ENCODE results near the gene STPG4. TPM values are rescaled to one million over a fixed set of nuclear protein-coding genes. Genes with fewer than 3 reads are reported as not detected.
"Not testable (repeated sequence)": the region's sequence is repeated elsewhere in the genome, so short reads cannot be mapped to it uniquely, and the experiment has no call there.

Gene STPG4
- total and polyA plus RNA-seq, 4 experiments from 2014 or later = 0.58 to 0.72 TPM; not detected in 2

- CTCF ChIA-PET (ENCODE audit: partially characterized antibody) = no interaction called here
- peaks cover 3% of the 10 kb centered on the region for H3K36me3 ChIP-seq (ENCODE audit: insufficient read depth, low read length)
- peaks cover 68% of the 10 kb centered on the region for H3K4me1 ChIP-seq (ENCODE audit: insufficient read depth, low read length)
- no peaks in the 10 kb centered on the region for H3K27me3 ChIP-seq (ENCODE audit: insufficient read depth, low read length)
- Mint-ChIP-seq H3K4me3 (peak overlapping the region; percentile 91 to 97 (median 95)), H3K36me3 (peaks cover 1 to 45% of the 10 kb centered on the region in 2 donors), H3K27ac (peak overlapping the region; percentile 92 to 100 (median 98)), H3K4me1 (peaks cover 48 to 87% (median 63%) of the 10 kb centered on the region in 4 donors), H3K9me3 (peaks cover 0 to 12% (median 0%) of the 10 kb centered on the region in 8 donors), H3K27me3 (peaks cover 0 to 9% of the 10 kb centered on the region in 2 donors)
- peak overlapping the region in 1 of 2 donors; percentile 67 for H3K4me3 ChIP-seq (ENCODE audit: low read length in 2 of 2)
- H3K9me3 ChIP-seq (ENCODE audit: control insufficient read depth in 1 of 2, low read length in 2 of 2) = no peaks in the 10 kb centered on the region
- POLR2A ChIA-PET (ENCODE audit: partially characterized antibody) = interaction anchor here (0.6 to 0.9 kb wide), 3 partner anchors 15 to 184 kb away, joined by 3 read pairs; no protein-coding TSS in a partner anchor
- intact Hi-C loops (cut with micrococcal nuclease) = loop anchor here (1.0 kb wide), 1 partner anchor 9 kb away; no protein-coding TSS in a partner anchor
- peak overlapping the region; percentile 99 for H3K27ac ChIP-seq (ENCODE audit: low read depth, low read length)
- DNase-seq = peak in 4 of 5 donors; percentile 2 to 50 (median 26)
Measured at GRCh38 chr2:47173986-47174732, 19.1 kb upstream of the STPG4 start.

- CTCF ChIA-PET (ENCODE audit: partially characterized antibody) = interaction anchor here (0.5 to 1.4 kb wide), 3 partner anchors 30 to 685 kb away, joined by 3 to 5 read pairs (median 3); no protein-coding TSS in a partner anchor
- Histone ChIP-seq H3K27me3 (ENCODE audit: insufficient read depth, low read length) (no peaks in the 10 kb centered on the region), H3K4me3 (ENCODE audit: low read length in 2 of 2) (no peak overlapping the region), H3K4me1 (ENCODE audit: insufficient read depth, low read length) (peaks cover 73% of the 10 kb centered on the region), H3K36me3 (ENCODE audit: insufficient read depth, low read length) (peaks cover 3% of the 10 kb centered on the region), H3K9me3 (ENCODE audit: control insufficient read depth in 1 of 2, low read length in 2 of 2) (no peaks in the 10 kb centered on the region), H3K27ac (ENCODE audit: low read depth, low read length) (peak overlapping the region; percentile 99)
- H3K27ac Mint-ChIP-seq = peak overlapping the region; percentile 32 to 100 (median 91)
- POLR2A ChIA-PET (ENCODE audit: partially characterized antibody) = interaction anchor here (0.7 to 0.9 kb wide), 2 partner anchors 15 to 17 kb away, joined by 3 read pairs; no protein-coding TSS in a partner anchor
- H3K36me3 Mint-ChIP-seq = peaks cover 7 to 52% of the 10 kb centered on the region in 2 donors
- H3K4me1 Mint-ChIP-seq = peaks cover 54 to 96% (median 69%) of the 10 kb centered on the region in 4 donors
- no peak for DNase-seq
- peaks cover 0 to 12% (median 0%) of the 10 kb centered on the region in 8 donors for H3K9me3 Mint-ChIP-seq
- peak overlapping the region; percentile 2 to 97 (median 80) for H3K4me3 Mint-ChIP-seq
- intact Hi-C loops (cut with micrococcal nuclease) = loop anchor here (1.0 kb wide), 1 partner anchor 8 kb away; no protein-coding TSS in a partner anchor
- peaks cover 0 to 9% of the 10 kb centered on the region in 2 donors for H3K27me3 Mint-ChIP-seq
Measured at GRCh38 chr2:47172922-47173695, 18.0 kb upstream of the STPG4 start.

GRCh38 chr2:47172156-47172921 lies 17.2 kb upstream of the STPG4 start:
- Mint-ChIP-seq H3K9me3 (peaks cover 0 to 12% (median 0%) of the 10 kb centered on the region in 8 donors), H3K27me3 (peaks cover 0 to 9% of the 10 kb centered on the region in 2 donors), H3K4me3 (peak overlapping the region; percentile 36 to 97 (median 78)), H3K4me1 (peaks cover 51 to 92% (median 68%) of the 10 kb centered on the region in 4 donors), H3K36me3 (peaks cover 9 to 55% of the 10 kb centered on the region in 2 donors), H3K27ac (peak overlapping the region; percentile 37 to 100 (median 85))
- H3K27me3 ChIP-seq (ENCODE audit: insufficient read depth, low read length) = no peaks in the 10 kb centered on the region
- intact Hi-C loops (cut with micrococcal nuclease) = no loop called here
- POLR2A ChIA-PET (ENCODE audit: partially characterized antibody) = interaction anchor here (0.6 to 0.9 kb wide), 3 partner anchors 14 to 1047 kb away, joined by 3 read pairs; no protein-coding TSS in a partner anchor
- peaks cover 3% of the 10 kb centered on the region for H3K36me3 ChIP-seq (ENCODE audit: insufficient read depth, low read length)
- H3K4me3 ChIP-seq (ENCODE audit: low read length in 2 of 2) = no peak overlapping the region
- CTCF ChIA-PET (ENCODE audit: partially characterized antibody) = interaction anchor here (0.7 to 1.4 kb wide), 3 partner anchors 29 to 183 kb away, joined by 3 to 5 read pairs (median 3); no protein-coding TSS in a partner anchor
- peaks cover 74% of the 10 kb centered on the region for H3K4me1 ChIP-seq (ENCODE audit: insufficient read depth, low read length)
- no peak for DNase-seq
- no peaks in the 10 kb centered on the region for H3K9me3 ChIP-seq (ENCODE audit: control insufficient read depth in 1 of 2, low read length in 2 of 2)
- H3K27ac ChIP-seq (ENCODE audit: low read depth, low read length) = peak overlapping the region; percentile 2

DNA sequence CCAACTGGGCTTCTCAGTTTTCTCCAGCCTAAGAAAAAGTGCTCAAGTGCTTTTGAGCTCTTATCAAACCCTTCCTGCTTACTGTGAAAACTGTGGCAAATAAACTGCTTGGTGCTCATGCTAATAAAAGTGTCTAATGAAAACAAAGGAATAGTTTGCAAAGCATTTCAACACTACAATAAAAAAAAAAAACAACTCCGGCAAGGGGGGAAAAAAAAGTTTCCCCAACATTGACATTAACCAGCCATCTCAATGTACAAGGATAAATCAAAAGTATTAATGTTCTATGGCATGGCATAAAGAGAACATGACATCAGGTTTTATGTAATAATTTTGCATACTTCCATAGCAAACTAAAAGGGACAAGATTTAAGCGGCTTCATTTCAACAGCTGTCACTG lies 14.7 kb upstream of the STPG4 start:
- ChIA-PET CTCF (ENCODE audit: partially characterized antibody) (no interaction called here), POLR2A (ENCODE audit: partially characterized antibody) (no interaction called here)
- no peak overlapping the region for H3K27ac ChIP-seq (ENCODE audit: low read depth, low read length)
- peak overlapping the region in 4 of 7 donors; percentile 29 to 76 (median 64) for H3K27ac Mint-ChIP-seq
- H3K4me1 ChIP-seq (ENCODE audit: insufficient read depth, low read length) = peaks cover 89% of the 10 kb centered on the region
- H3K36me3 Mint-ChIP-seq = peaks cover 13 to 50% of the 10 kb centered on the region in 2 donors
- H3K4me3 Mint-ChIP-seq = peak overlapping the region in 3 of 8 donors; percentile 7 to 67 (median 15)
- no peak overlapping the region for H3K4me3 ChIP-seq (ENCODE audit: low read length in 2 of 2)
- intact Hi-C loops (cut with micrococcal nuclease) = no loop called here
- DNase-seq = no peak
- H3K9me3 Mint-ChIP-seq = peaks cover 0 to under 1% (median 0%) of the 10 kb centered on the region in 8 donors
- peaks cover 54 to 84% (median 70%) of the 10 kb centered on the region in 4 donors for H3K4me1 Mint-ChIP-seq
- H3K9me3 ChIP-seq (ENCODE audit: control insufficient read depth in 1 of 2, low read length in 2 of 2) = no peaks in the 10 kb centered on the region
- H3K27me3 ChIP-seq (ENCODE audit: insufficient read depth, low read length) = no peaks in the 10 kb centered on the region
- no peaks in the 10 kb centered on the region for H3K27me3 Mint-ChIP-seq
- H3K36me3 ChIP-seq (ENCODE audit: insufficient read depth, low read length) = peaks cover 3% of the 10 kb centered on the region

- Mint-ChIP-seq H3K4me1 (peaks cover 54 to 82% (median 67%) of the 10 kb centered on the region in 4 donors), H3K36me3 (peaks cover 17 to 52% of the 10 kb centered on the region in 2 donors), H3K27ac (peak overlapping the region in 3 of 7 donors; percentile 28 to 41 (median 30))
- H3K9me3 ChIP-seq (ENCODE audit: control insufficient read depth in 1 of 2, low read length in 2 of 2); H3K27ac ChIP-seq (ENCODE audit: low read depth, low read length); H3K27me3 Mint-ChIP-seq; H3K9me3 Mint-ChIP-seq; CTCF ChIA-PET (ENCODE audit: partially characterized antibody); H3K36me3 ChIP-seq (ENCODE audit: insufficient read depth, low read length); intact Hi-C loops (cut with micrococcal nuclease); DNase-seq; H3K4me3 ChIP-seq (ENCODE audit: low read length in 2 of 2); H3K4me3 Mint-ChIP-seq; H3K27me3 ChIP-seq (ENCODE audit: insufficient read depth, low read length); POLR2A ChIA-PET (ENCODE audit: partially characterized antibody): not testable (repeated sequence)
- H3K4me1 ChIP-seq (ENCODE audit: insufficient read depth, low read length) = peaks cover 82% of the 10 kb centered on the region
Measured at GRCh38 chr2:47168895-47169294, 13.8 kb upstream of the STPG4 start.

DNA sequence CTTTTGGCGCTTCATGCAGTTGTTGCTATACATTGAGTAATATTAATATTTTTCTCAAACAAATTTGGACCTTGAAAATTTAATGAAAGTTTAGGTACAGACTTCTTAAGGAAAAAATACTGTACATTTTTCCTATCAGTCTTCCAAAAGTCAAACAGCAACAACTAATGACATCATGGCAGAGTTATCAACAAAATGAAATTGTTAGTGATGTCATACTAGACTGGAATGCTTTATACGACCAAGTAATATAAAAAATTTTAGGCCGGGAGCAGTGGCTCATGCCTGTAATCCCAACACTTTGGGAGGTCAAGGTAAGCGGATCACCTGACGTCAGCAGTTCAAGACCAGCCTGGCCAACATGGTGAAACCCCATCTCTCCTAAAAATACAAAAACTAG lies 12.0 kb upstream of the STPG4 start:
- Mint-ChIP-seq H3K27me3 (no peaks in the 10 kb centered on the region), H3K4me3 (no peak overlapping the region), H3K36me3 (peaks cover 24 to 61% of the 10 kb centered on the region in 2 donors), H3K27ac (peak overlapping the region in 1 of 7 donors; percentile 69), H3K4me1 (peaks cover 43 to 75% (median 59%) of the 10 kb centered on the region in 4 donors), H3K9me3 (no peaks in the 10 kb centered on the region)
- H3K4me1 ChIP-seq (ENCODE audit: insufficient read depth, low read length) = peaks cover 71% of the 10 kb centered on the region
- no peak for DNase-seq
- peaks cover 12% of the 10 kb centered on the region for H3K36me3 ChIP-seq (ENCODE audit: insufficient read depth, low read length)
- ChIA-PET CTCF (ENCODE audit: partially characterized antibody) (no interaction called here), POLR2A (ENCODE audit: partially characterized antibody) (interaction anchor here (0.7 kb wide), 1 partner anchor 8 kb away, joined by 3 read pairs; no protein-coding TSS in a partner anchor)
- no peaks in the 10 kb centered on the region for H3K9me3 ChIP-seq (ENCODE audit: control insufficient read depth in 1 of 2, low read length in 2 of 2)
- no peak overlapping the region for H3K4me3 ChIP-seq (ENCODE audit: low read length in 2 of 2)
- intact Hi-C loops (cut with micrococcal nuclease) = no loop called here
- no peak overlapping the region for H3K27ac ChIP-seq (ENCODE audit: low read depth, low read length)
- no peaks in the 10 kb centered on the region for H3K27me3 ChIP-seq (ENCODE audit: insufficient read depth, low read length)
